ENCODE results near the gene APBA1.

The APBA1 gene

GRCh38 chr9:69658987-69659675, 13.0 kb downstream of the APBA1 start (continued):
- TF ChIP-seq TOX (CRISPR knock-in tag; IDR thresholded peaks at IDR 0.05; ENCODE audit: borderline replicate concordance): no peak
- TF ChIP-seq TSHZ2 (CRISPR knock-in tag; IDR thresholded peaks at IDR 0.05): no peak
- no peak for TF ChIP-seq ZC3H10 (CRISPR knock-in tag; IDR thresholded peaks at IDR 0.05)
- TF ChIP-seq ESRRG (CRISPR knock-in tag; IDR thresholded peaks at IDR 0.05): no peak
- no peak for TF ChIP-seq ZFP3 (CRISPR knock-in tag; IDR thresholded peaks at IDR 0.05)
- no peak for TF ChIP-seq PATZ1 (CRISPR knock-in tag; IDR thresholded peaks at IDR 0.05; ENCODE audit: borderline replicate concordance)
- TF ChIP-seq ZNF565 (CRISPR knock-in tag; conservative IDR thresholded peaks at IDR 0.05; ENCODE audit: low read depth): no peak
- no peak for TF ChIP-seq ZNF8 (CRISPR knock-in tag; IDR thresholded peaks at IDR 0.05)
- TF ChIP-seq PPARA (CRISPR knock-in tag; IDR thresholded peaks at IDR 0.05; ENCODE audit: borderline replicate concordance): no peak

- TF ChIP-seq RARB (CRISPR knock-in tag; IDR thresholded peaks at IDR 0.05) (no peak), BACH2 (CRISPR knock-in tag; IDR thresholded peaks at IDR 0.05; ENCODE audit: borderline replicate concordance) (no peak), OSR1 (CRISPR knock-in tag; IDR thresholded peaks at IDR 0.05) (no peak), CSRNP3 (CRISPR knock-in tag; IDR thresholded peaks at IDR 0.05) (no peak), PPARA (CRISPR knock-in tag; IDR thresholded peaks at IDR 0.05; ENCODE audit: borderline replicate concordance) (no peak), CSDC2 (CRISPR knock-in tag; IDR thresholded peaks at IDR 0.05) (no peak), ZFP3 (CRISPR knock-in tag; IDR thresholded peaks at IDR 0.05) (no peak), PATZ1 (CRISPR knock-in tag; IDR thresholded peaks at IDR 0.05; ENCODE audit: borderline replicate concordance) (no peak), CREB5 (CRISPR knock-in tag; IDR thresholded peaks at IDR 0.05; ENCODE audit: low read depth) (no peak), ZNF565 (CRISPR knock-in tag; conservative IDR thresholded peaks at IDR 0.05; ENCODE audit: low read depth) (no peak), GLIS3 (CRISPR knock-in tag; IDR thresholded peaks at IDR 0.05) (no peak), TOX (CRISPR knock-in tag; IDR thresholded peaks at IDR 0.05; ENCODE audit: borderline replicate concordance) (no peak), POU6F1 (CRISPR knock-in tag; IDR thresholded peaks at IDR 0.05; ENCODE audit: borderline replicate concordance, low read depth) (no peak), ISL1 (CRISPR knock-in tag; IDR thresholded peaks at IDR 0.05) (no peak), ZNF70 (CRISPR knock-in tag; IDR thresholded peaks at IDR 0.05) (no peak), ARNTL (CRISPR knock-in tag; IDR thresholded peaks at IDR 0.05; ENCODE audit: borderline replicate concordance, low read depth) (no peak), ZFP30 (CRISPR knock-in tag; IDR thresholded peaks at IDR 0.05) (no peak)
- no peak for ATAC-seq
These were observed 14.9 kb downstream of the APBA1 start for GRCh38 chr9:69657269-69657668.

Data from SK-N-SH treated with all-trans-retinoic acid at 6 μM for 48 hours (cell line).